OCI-LY3 (cell line): Measurements from ENCODE around the gene CHD3.

Experiments used
- H2AFZ ChIP-seq: fragments of 200-600, 300-600 bp; shearing (Covaris generic); 2 replicates; pipeline ENCODE4 v1.6.0; 2014; ENCODE audit warnings: antibody characterized with exemption, low read depth, low read length
- H3K27ac ChIP-seq: fragments of 200-600, 300-600 bp; sonication (generic); 2 replicates; pipeline ENCODE4 v1.5.1; 2014; ENCODE audit warnings: mild to moderate bottlenecking, low read length, moderate library complexity, mixed read lengths
- H3K27me3 ChIP-seq: fragments of 200-600, 300-600 bp; sonication (generic); 2 replicates; pipeline ENCODE4 v1.6.1; 2014; ENCODE audit warnings: low read depth, low read length, mixed read lengths
- H3K36me3 ChIP-seq: fragments of 200-600, 300-600 bp; sonication (generic); replicated peaks from 2 replicates; pipeline ENCODE3; 2014; ENCODE audit warnings: low read depth, low read length, mixed read lengths
- H3K4me1 ChIP-seq: fragments of 300-600, 200-600 bp; sonication (generic); 2 replicates; pipeline ENCODE4 v1.6.1; 2014; ENCODE audit warnings: low read length, mixed read lengths
- H3K4me2 ChIP-seq: fragments of 200-600, 300-600 bp; sonication (generic); 2 replicates; pipeline ENCODE4 v1.6.1; 2014; ENCODE audit warnings: low read length, mixed read lengths
- H3K4me3 ChIP-seq: fragments of 300-600, 200-600 bp; sonication (generic); 2 replicates; pipeline ENCODE4 v1.5.1; 2014; ENCODE audit warnings: antibody characterized with exemption, mild to moderate bottlenecking, low read length, moderate library complexity
- H3K79me2 ChIP-seq: fragments of 300-600, 200-600 bp; shearing (Covaris generic); 2 replicates; pipeline ENCODE4 v1.6.1; 2014; ENCODE audit warnings: mild to moderate bottlenecking, low read length, mixed read lengths
- H3K9ac ChIP-seq: fragments of 300-600, 200-600 bp; shearing (Covaris generic); 2 replicates; pipeline ENCODE4 v1.6.0; 2014; ENCODE audit warnings: mild to moderate bottlenecking, low read length, moderate library complexity
- H3K9me3 ChIP-seq: fragments of 200-600, 300-600 bp; shearing (Covaris generic); 2 replicates; pipeline ENCODE4 v1.6.1; 2014; ENCODE audit warnings: low read length, mixed read lengths; ENCODE audit not compliant: insufficient read depth
- H4K20me1 ChIP-seq: fragments of 200-600, 300-600 bp; sonication (generic); 2 replicates; pipeline ENCODE4 v1.6.1; 2016; ENCODE audit warnings: low read length, mixed read lengths; ENCODE audit not compliant: insufficient read depth
- EZH2phosphoT487 ChIP-seq: fragments of 200-600 bp; shearing (Covaris generic); IDR thresholded peaks from 2 replicates; pipeline ENCODE4 v1.6.1; 2018; ENCODE audit warnings: antibody characterized with exemption, mixed run types, low read depth
- TF ChIP-seq, protein P1 (sequence below): fragments of 200-600, 300-600 bp; sonication (generic); IDR thresholded peaks from 2 replicates; pipeline ENCODE4 v1.5.1; 2014; ENCODE audit warnings: antibody characterized with exemption, low read length, low read depth

Gene CHD3

DNA sequence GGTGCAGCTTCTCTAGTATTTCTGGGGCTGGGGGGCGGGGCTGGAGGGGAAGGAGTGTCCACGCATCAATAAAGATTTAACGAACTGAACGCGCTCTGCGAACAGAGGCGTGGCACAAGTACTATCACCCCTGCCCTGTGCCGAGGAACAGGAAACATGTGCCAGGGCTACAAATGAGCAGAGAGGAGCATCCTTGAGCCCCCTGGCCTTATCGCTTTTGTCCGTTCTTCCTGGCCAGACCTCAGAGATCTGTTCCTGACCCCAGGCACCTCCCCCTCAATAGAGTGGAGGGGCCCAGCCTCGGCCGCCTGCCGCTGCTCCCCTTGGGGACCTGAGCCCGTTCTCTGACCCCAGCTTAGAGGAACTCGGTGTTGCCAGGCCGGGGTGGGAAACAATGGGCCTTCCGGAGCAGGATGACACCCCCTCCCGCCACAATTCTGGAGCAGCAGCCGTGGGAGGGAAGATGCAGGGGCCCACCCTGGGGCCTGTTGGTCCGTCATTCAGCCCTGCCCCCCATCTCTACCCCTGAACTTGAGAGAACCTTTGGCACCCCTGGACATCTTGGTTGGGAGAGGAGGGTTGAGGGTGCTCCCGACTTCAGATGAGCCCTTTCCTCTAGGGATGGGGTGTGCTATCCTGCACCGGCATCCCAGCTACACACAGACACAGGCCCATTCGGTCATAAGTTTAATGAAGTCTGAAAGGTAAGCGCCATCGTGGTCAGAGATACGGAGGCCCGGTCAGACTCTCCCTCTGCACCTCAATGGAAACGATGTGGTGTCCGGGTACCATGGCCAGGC, 32.4 kb upstream of the CHD3 start:
- peak overlapping the region; percentile 92 for H3K27ac ChIP-seq
- H3K4me2 ChIP-seq, result peak overlapping the region; percentile 96
- peaks cover 9% of the 10 kb centered on the region; the same call in 1 of the 2 replicates for H4K20me1 ChIP-seq
- peaks cover 20% of the 10 kb centered on the region for H3K79me2 ChIP-seq
- H3K4me3 ChIP-seq, result peak overlapping the region; percentile 90
- H3K27me3 ChIP-seq, result no peaks in the 10 kb centered on the region
- peaks cover 25% of the 10 kb centered on the region for H3K36me3 ChIP-seq
- TF ChIP-seq, protein P1, sequence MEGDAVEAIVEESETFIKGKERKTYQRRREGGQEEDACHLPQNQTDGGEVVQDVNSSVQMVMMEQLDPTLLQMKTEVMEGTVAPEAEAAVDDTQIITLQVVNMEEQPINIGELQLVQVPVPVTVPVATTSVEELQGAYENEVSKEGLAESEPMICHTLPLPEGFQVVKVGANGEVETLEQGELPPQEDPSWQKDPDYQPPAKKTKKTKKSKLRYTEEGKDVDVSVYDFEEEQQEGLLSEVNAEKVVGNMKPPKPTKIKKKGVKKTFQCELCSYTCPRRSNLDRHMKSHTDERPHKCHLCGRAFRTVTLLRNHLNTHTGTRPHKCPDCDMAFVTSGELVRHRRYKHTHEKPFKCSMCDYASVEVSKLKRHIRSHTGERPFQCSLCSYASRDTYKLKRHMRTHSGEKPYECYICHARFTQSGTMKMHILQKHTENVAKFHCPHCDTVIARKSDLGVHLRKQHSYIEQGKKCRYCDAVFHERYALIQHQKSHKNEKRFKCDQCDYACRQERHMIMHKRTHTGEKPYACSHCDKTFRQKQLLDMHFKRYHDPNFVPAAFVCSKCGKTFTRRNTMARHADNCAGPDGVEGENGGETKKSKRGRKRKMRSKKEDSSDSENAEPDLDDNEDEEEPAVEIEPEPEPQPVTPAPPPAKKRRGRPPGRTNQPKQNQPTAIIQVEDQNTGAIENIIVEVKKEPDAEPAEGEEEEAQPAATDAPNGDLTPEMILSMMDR, result no peak
- no peak for TF ChIP-seq EZH2phosphoT487
- H3K4me1 ChIP-seq, result peaks cover 23% of the 10 kb centered on the region
- no peaks in the 10 kb centered on the region for H3K9me3 ChIP-seq
- H3K9ac ChIP-seq, result peak overlapping the region; percentile 90
- H2AFZ ChIP-seq, result no peak overlapping the region

DNA sequence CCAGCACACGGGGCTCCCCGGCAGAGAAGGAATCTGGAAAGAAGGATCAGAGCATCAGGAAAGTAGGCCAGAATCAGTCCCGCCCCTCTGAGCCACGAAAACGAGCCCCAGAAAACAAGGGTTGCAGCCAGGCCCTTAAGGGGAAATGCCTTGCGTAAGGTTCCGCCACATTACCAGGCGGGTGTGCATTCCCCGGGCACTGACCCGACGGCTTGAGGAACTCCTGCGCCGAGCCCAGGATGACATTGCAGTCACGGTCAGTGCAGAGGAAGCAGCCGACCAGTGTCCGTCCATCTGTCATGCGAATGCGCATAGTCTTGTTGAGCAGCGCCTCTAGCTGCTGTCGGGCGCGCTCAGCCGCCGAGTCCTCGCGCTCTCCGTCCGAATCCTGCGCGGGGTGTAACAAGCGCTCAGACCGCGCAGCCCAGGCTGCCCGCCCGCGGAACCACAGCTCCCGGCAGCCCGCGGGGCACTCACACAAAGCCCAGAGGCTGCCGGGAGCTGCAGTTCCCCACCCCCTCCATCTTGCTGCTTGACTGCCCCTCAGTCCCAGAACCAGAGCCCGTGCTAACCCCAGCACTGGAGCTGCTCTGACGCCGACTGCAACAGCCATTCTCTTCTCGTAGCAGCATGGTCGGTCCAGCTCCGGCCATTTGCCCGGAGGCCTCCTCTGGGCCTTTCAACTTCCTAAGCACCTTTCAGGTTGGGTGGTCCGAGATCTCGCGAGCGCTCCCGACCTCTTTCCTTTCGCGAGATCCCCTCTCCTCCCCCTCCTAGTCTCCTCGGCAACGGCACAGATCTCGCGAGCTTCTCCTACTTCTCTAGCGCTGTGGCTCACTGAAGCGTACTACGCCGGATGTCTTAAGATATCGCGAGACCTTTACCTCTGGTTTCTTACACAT, 31.5 kb upstream of the CHD3 start, which contains the start of gene NAA38:
NAA38 (minus strand) TSS at position 749 of the 902 bp plus-strand sequence; CDS start at position 653, 96 bp downstream.
- Histone ChIP-seq H3K36me3 (peaks cover 20% of the 10 kb centered on the region), H4K20me1 (peaks cover 5% of the 10 kb centered on the region; the same call in 1 of the 2 replicates)
- no peak for TF ChIP-seq EZH2phosphoT487
- TF ChIP-seq, protein P1, result peak; percentile 32

DNA sequence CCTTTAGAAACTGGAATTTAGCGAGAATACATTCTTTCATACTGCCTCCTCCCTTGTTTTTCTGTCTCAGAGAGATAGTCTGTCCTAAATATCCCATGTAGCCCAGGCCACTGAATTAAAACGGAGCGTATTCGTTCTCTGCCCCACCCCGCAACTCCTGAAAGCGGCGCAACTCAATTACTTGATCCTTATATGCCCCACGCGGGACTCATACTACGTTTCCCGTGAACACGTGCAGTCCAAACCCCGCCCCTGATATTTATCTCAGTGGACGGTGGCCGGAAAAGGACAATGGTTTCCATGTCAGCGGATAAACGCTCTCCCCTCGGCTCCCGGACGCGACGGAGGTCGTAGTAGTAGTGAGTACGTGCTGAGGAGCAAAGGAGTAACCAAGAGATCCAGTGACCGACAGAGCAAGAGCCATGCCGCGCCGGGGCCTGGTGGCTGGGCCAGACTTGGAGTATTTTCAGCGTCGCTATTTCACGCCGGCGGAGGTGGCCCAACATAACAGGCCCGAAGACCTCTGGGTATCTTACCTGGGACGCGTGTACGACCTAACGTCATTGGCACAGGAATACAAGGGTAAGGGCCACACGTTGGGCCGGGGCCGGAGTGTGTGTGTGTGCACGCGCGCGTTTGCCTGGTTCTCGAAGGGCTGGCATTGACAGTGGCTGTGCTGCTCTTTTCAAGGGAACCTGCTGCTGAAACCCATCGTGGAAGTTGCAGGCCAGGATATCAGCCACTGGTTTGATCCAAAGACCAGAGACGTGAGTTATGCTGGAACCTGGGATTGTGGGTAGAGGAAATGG, 30.7 kb upstream of the CHD3 start, which contains the start of gene CYB5D1:
CYB5D1 (plus strand) TSS at position 291 of the 809 bp plus-strand sequence; CDS start at position 423, 132 bp downstream.
- peak within 1 kb of the TSS; percentile 90 for H3K9ac ChIP-seq
- peak within 1 kb of the TSS; percentile 96 for H3K4me2 ChIP-seq
- H4K20me1 ChIP-seq, result no peaks in the 10 kb centered on the region
- H3K27me3 ChIP-seq, result no peaks in the 10 kb centered on the region
- H2AFZ ChIP-seq, result peak within 1 kb of the TSS; percentile 93
- H3K4me3 ChIP-seq, result peak within 1 kb of the TSS; percentile 90
- H3K4me1 ChIP-seq, result peaks cover 14% of the 10 kb centered on the region
- H3K9me3 ChIP-seq, result no peaks in the 10 kb centered on the region
- TF ChIP-seq, protein P1, result no peak
- no peak for TF ChIP-seq EZH2phosphoT487
- H3K27ac ChIP-seq, result peak within 1 kb of the TSS; percentile 92
- peaks cover 10% of the 10 kb centered on the region; the same call in 1 of the 2 replicates for H3K79me2 ChIP-seq
- H3K36me3 ChIP-seq, result peaks cover 11% of the 10 kb centered on the region

More for the DNA sequence above, 31.5 kb upstream of the CHD3 start, which contains the start of gene NAA38:
- H3K27ac ChIP-seq, result peak within 1 kb of the TSS; percentile 92
- peak within 1 kb of the TSS; percentile 90 for H3K9ac ChIP-seq
- no peaks in the 10 kb centered on the region for H3K27me3 ChIP-seq
- peaks cover 17% of the 10 kb centered on the region for H3K79me2 ChIP-seq
- H3K4me3 ChIP-seq, result peak within 1 kb of the TSS; percentile 90
- H3K4me1 ChIP-seq, result peaks cover 16% of the 10 kb centered on the region
- peak within 1 kb of the TSS; percentile 96 for H3K4me2 ChIP-seq
- H3K9me3 ChIP-seq, result no peaks in the 10 kb centered on the region
- peak within 1 kb of the TSS; percentile 93 for H2AFZ ChIP-seq
